HepG2 (cell line): ENCODE measurements around the gene DNAAF1. TPM values are rescaled to one million over a fixed set of nuclear protein-coding genes. Genes with fewer than 3 reads are reported as not detected.

Source experiments
- CENPT ChIP-seq: sonication (generic); formaldehyde crosslinking; IDR thresholded peaks from 2 replicates; pipeline ENCODE4 v1.8.0; 2022; ENCODE audit warnings: low read depth, mild to moderate bottlenecking, moderate library complexity, missing genetic modification reagents
- DZIP1 ChIP-seq: sonication (generic); formaldehyde crosslinking; IDR thresholded peaks from 2 replicates; pipeline ENCODE4 v1.5.0; 2020; ENCODE audit warnings: mild to moderate bottlenecking, missing genetic modification reagents
- EED ChIP-seq: sonication (generic); formaldehyde crosslinking; IDR thresholded peaks from 2 replicates; pipeline ENCODE4 v1.5.0; 2020; ENCODE audit warnings: mild to moderate bottlenecking, missing genetic modification reagents
- ESRRA ChIP-seq: sonication (generic); formaldehyde crosslinking; IDR thresholded peaks from 2 replicates; pipeline ENCODE4 v1.5.1; 2020; ENCODE audit warnings: mild to moderate bottlenecking, low read depth, missing genetic modification reagents
- KDM4B ChIP-seq: sonication (generic); formaldehyde crosslinking; IDR thresholded peaks from 2 replicates; pipeline ENCODE4 v1.4.0; 2020; ENCODE audit warnings: missing genetic modification reagents
- POLR2AphosphoS2 ChIP-seq: IDR thresholded peaks from 2 replicates; pipeline ENCODE4 v1.6.1; 2011; ENCODE audit warnings: low read depth, low read length, improper control_type of control experiment
- PRPF4 ChIP-seq: fragments of 200-400 bp; formaldehyde crosslinking; IDR thresholded peaks from 2 replicates; pipeline ENCODE4 v1.6.1; 2016; ENCODE audit warnings: low read length, low read depth; ENCODE audit not compliant: poor library complexity, severe bottlenecking
- SUZ12 ChIP-seq: fragments of 150-350 bp; IDR thresholded peaks from 2 replicates; pipeline ENCODE4 v1.6.1; 2014; ENCODE audit warnings: low read depth, low read length
- SYNCRIP ChIP-seq: fragments of 200-400 bp; formaldehyde crosslinking; IDR thresholded peaks from 2 replicates; pipeline ENCODE4 v1.6.1; 2018; ENCODE audit warnings: mild to moderate bottlenecking, low read depth, low read length; ENCODE audit not compliant: insufficient read depth
- TEAD3 ChIP-seq: optimal IDR thresholded peaks from 2 replicates; pipeline ENCODE3; 2016; ENCODE audit warnings: borderline replicate concordance
- THAP8 ChIP-seq: sonication (generic); formaldehyde crosslinking; IDR thresholded peaks from 2 replicates; pipeline ENCODE4 v1.5.1; 2020; ENCODE audit warnings: missing genetic modification reagents, mild to moderate bottlenecking, borderline replicate concordance
- THRA ChIP-seq: sonication (generic); formaldehyde crosslinking; IDR thresholded peaks from 2 replicates; pipeline ENCODE4 v1.4.0; 2020; ENCODE audit warnings: missing genetic modification reagents, borderline replicate concordance
- ZBTB39 ChIP-seq: sonication (generic); formaldehyde crosslinking; IDR thresholded peaks from 2 replicates; pipeline ENCODE4 v1.5.0; 2020; ENCODE audit warnings: missing genetic modification reagents
- ZBTB7B ChIP-seq: sonication (generic); formaldehyde crosslinking; IDR thresholded peaks from 2 replicates; pipeline ENCODE4 v1.4.0; 2020; ENCODE audit warnings: missing genetic modification reagents
- ZNF136 ChIP-seq: sonication (generic); formaldehyde crosslinking; IDR thresholded peaks from 2 replicates; pipeline ENCODE4 v1.8.1; 2022; ENCODE audit warnings: low read depth, mild to moderate bottlenecking, moderate library complexity, missing genetic modification reagents
- ZNF138 ChIP-seq: sonication (generic); formaldehyde crosslinking; IDR thresholded peaks from 2 replicates; pipeline ENCODE4 v1.5.0; 2020; ENCODE audit warnings: mild to moderate bottlenecking, low read depth, missing genetic modification reagents
- ZNF720 ChIP-seq: sonication (generic); formaldehyde crosslinking; IDR thresholded peaks from 2 replicates; pipeline ENCODE4 v1.4.0; 2020; ENCODE audit warnings: missing genetic modification reagents
- ZNF740 ChIP-seq: sonication (generic); formaldehyde crosslinking; IDR thresholded peaks from 2 replicates; pipeline ENCODE4 v1.4.0; 2020; ENCODE audit warnings: missing genetic modification reagents
- ZNF83 ChIP-seq: sonication (generic); formaldehyde crosslinking; IDR thresholded peaks from 2 replicates; pipeline ENCODE4 v1.4.0; 2020; ENCODE audit warnings: missing genetic modification reagents, mild to moderate bottlenecking, borderline replicate concordance
- polyA plus RNA-seq, 8 experiments: library from polyadenylated mRNA; depleted of rRNA in 3 of 8; stranded (reverse) in 7 of 8; unstranded in 1 of 8; fragments of >200 nt; fragmentation: Illumina TruSeq in 4 of 8; extraction: Trizol in 4 of 8; gene quantifications; 2 replicates each; pipeline versions ENCODE4 v1.2.1 to v1.2.3, GENCODE V29; 2011 to 2016; ENCODE audit warnings: low read depth in 4 of 8, missing spikeins in 1 of 8, mixed read lengths in 1 of 8; ENCODE audit not compliant: insufficient read depth in 1 of 8
- total RNA-seq, 5 experiments: library from RNA; depleted of rRNA; stranded (reverse); fragments of >200 nt; fragmentation: Illumina TruSeq; extraction: Trizol; gene quantifications; 2 replicates each; pipeline ENCODE4 v1.2.3, GENCODE V29; 2016; ENCODE audit warnings: low read depth in 1 of 5

DNAAF1 gene
- total and polyA plus RNA-seq, 2 of the 13 experiments (the other 11 are each of a cell fraction or from before 2014, with no cell fraction given), result 0.04 TPM; not detected in 1

- TF ChIP-seq DZIP1 (CRISPR knock-in tag), result no peak
- TF ChIP-seq SUZ12, result no peak
- TF ChIP-seq ZBTB7B (CRISPR knock-in tag), result peak; percentile 90
- no peak for TF ChIP-seq SYNCRIP
- TF ChIP-seq ZNF83 (CRISPR knock-in tag), result no peak
- TF ChIP-seq PRPF4, result no peak
- no peak for TF ChIP-seq KDM4B (CRISPR knock-in tag)
- TF ChIP-seq TEAD3, result no peak
- TF ChIP-seq THRA, result 0 out of 2 replicates have a peak, but pooled peaks have one; percentile 17
- TF ChIP-seq ESRRA (CRISPR knock-in tag), result peak; percentile 65; the same call in 1 of the 2 replicates
- no peak for TF ChIP-seq ZNF720 (CRISPR knock-in tag)
- TF ChIP-seq ZNF136 (CRISPR knock-in tag), result peak; percentile 76; the same call in 1 of the 2 replicates
- TF ChIP-seq ZNF138 (CRISPR knock-in tag), result no peak
- TF ChIP-seq ZBTB39 (CRISPR knock-in tag), result no peak
- TF ChIP-seq THAP8 (CRISPR knock-in tag), result no peak
- peak; percentile 54; the same call in 1 of the 2 replicates for TF ChIP-seq ZNF740 (CRISPR knock-in tag)
- no peak for TF ChIP-seq POLR2AphosphoS2
- TF ChIP-seq CENPT (CRISPR knock-in tag), result no peak
- no peak for TF ChIP-seq EED (CRISPR knock-in tag)
Observed at GRCh38 chr16:84138824-84139627, 6.1 kb upstream of the DNAAF1 start (continued).
